ENCODE results near the gene PER2.
"Not testable (repeated sequence)": the region's sequence is repeated elsewhere in the genome, so short reads cannot be mapped to it uniquely, and the experiment has no call there.

The PER2 gene

GRCh38 chr2:238279324-238279682, 9.1 kb downstream of the PER2 start:
- TF ChIP-seq CTCF (conservative IDR thresholded peaks at IDR 0.05; ENCODE audit: low read length) = no peak
- DNase-seq (ENCODE audit: low read depth) = no peak
- H3K4me3 ChIP-seq (ENCODE audit: low read length) = no peak overlapping the region

- no peak for DNase-seq (ENCODE audit: low read depth)
- H3K4me3 ChIP-seq (ENCODE audit: low read length) = no peak overlapping the region
- no peak for TF ChIP-seq CTCF (conservative IDR thresholded peaks at IDR 0.05; ENCODE audit: low read length)
Observed at GRCh38 chr2:238278626-238279323, 9.6 kb downstream of the PER2 start.

- no peak for DNase-seq (ENCODE audit: low read depth)
- no peak for TF ChIP-seq CTCF (conservative IDR thresholded peaks at IDR 0.05; ENCODE audit: low read length)
- no peak overlapping the region for H3K4me3 ChIP-seq (ENCODE audit: low read length)
Observed at GRCh38 chr2:238277695-238278094, 10.7 kb downstream of the PER2 start.

GRCh38 chr2:238274152-238274865, 14.1 kb downstream of the PER2 start:
- no peak overlapping the region for H3K4me3 ChIP-seq (ENCODE audit: low read length)
- no peak for DNase-seq (ENCODE audit: low read depth)

GRCh38 chr2:238273433-238273832, 15.0 kb downstream of the PER2 start:
- not testable (repeated sequence) for H3K4me3 ChIP-seq (ENCODE audit: low read length); DNase-seq (ENCODE audit: low read depth)

More at GRCh38 chr2:238274152-238274865, 14.1 kb downstream of the PER2 start:
- TF ChIP-seq CTCF (conservative IDR thresholded peaks at IDR 0.05; ENCODE audit: low read length) = no peak

- H3K4me3 ChIP-seq (ENCODE audit: low read length) = no peak overlapping the region
- DNase-seq (ENCODE audit: low read depth) = no peak
- TF ChIP-seq CTCF (conservative IDR thresholded peaks at IDR 0.05; ENCODE audit: low read length) = no peak
Observed at GRCh38 chr2:238272156-238272555, 16.3 kb downstream of the PER2 start.

- H3K4me3 ChIP-seq (ENCODE audit: low read length); DNase-seq (ENCODE audit: low read depth): not testable (repeated sequence)
Observed at GRCh38 chr2:238271686-238272085, 16.7 kb downstream of the PER2 start.

GRCh38 chr2:238271061-238271554, 17.3 kb downstream of the PER2 start:
- H3K4me3 ChIP-seq (ENCODE audit: low read length) = no peak overlapping the region
- no peak for TF ChIP-seq CTCF (conservative IDR thresholded peaks at IDR 0.05; ENCODE audit: low read length)
- DNase-seq (ENCODE audit: low read depth) = no peak
